GM12872 (cell line): ENCODE data around the gene GDNF.

Source experiments
- CTCF ChIP-seq: IDR thresholded peaks from 3 replicates; pipeline ENCODE4 v1.5.1; 2011; ENCODE audit warnings: low read depth, mild to moderate bottlenecking, low read length, moderate library complexity; ENCODE audit not compliant: insufficient read depth

Gene GDNF

GRCh38 chr5:37804401-37804800 is 35.4 kb downstream of the GDNF start:
- TF ChIP-seq CTCF: no peak

GRCh38 chr5:37803487-37803886 is 36.4 kb downstream of the GDNF start:
- TF ChIP-seq CTCF: no peak

- TF ChIP-seq CTCF: no peak
Measured at GRCh38 chr5:37801521-37801920, 38.3 kb downstream of the GDNF start.

GRCh38 chr5:37799865-37800421 is 39.9 kb downstream of the GDNF start:
- no peak for TF ChIP-seq CTCF

- no peak for TF ChIP-seq CTCF
Measured at GRCh38 chr5:37792975-37793631, 46.7 kb downstream of the GDNF start.

GRCh38 chr5:37791321-37791720 is 48.5 kb downstream of the GDNF start:
- TF ChIP-seq CTCF: no peak

GRCh38 chr5:37789991-37790390 is 49.9 kb downstream of the GDNF start:
- no peak for TF ChIP-seq CTCF
